ELF-1 (cell line): ENCODE data around the gene NYNRIN.

Experiments
- DNase-seq: peaks from one replicate; pipeline ENCODE4 v3.0.0-alpha.2; 2016; ENCODE audit warnings: low read depth, low spot score

The NYNRIN gene

DNA sequence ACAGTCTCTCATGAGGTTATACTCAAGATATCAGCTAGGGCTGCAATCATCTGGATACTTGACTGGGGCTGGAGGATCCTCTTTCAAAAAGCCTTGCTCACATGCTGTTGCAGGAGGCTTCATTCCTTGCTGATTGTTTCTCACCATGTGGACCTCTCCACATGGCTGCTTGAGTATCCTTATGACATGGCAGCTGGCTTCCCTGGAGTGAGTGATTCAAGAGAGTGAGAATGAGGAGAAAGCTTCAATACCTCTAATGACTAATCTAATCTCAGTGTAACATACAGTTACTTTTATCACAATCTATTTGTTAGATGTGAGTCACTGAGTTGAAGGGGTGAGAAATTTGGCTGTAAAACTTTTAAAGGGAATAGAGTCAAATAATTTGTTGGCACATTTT lies 58.2 kb downstream of the NYNRIN start:
- DNase-seq: no peak

DNA sequence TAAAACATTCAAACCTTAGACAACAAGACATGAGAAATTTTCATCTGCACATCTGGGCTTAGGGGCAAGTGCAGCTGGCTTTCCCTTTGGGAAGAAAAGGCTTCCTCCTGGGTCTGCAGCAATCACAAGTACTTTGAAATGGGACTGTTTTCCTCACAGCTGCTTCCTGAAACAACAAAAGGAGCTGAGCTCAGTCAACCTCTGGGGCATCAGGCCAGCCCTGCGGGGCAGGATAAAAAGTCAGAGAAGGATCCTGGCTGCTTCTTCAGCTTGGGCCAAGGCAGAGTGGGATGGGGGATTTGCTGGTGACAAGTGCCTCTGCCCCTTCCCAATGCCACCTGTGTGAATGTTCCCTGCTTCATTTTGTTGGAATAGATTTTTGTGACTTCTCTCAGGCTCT lies 59.9 kb downstream of the NYNRIN start:
- no peak for DNase-seq

DNA sequence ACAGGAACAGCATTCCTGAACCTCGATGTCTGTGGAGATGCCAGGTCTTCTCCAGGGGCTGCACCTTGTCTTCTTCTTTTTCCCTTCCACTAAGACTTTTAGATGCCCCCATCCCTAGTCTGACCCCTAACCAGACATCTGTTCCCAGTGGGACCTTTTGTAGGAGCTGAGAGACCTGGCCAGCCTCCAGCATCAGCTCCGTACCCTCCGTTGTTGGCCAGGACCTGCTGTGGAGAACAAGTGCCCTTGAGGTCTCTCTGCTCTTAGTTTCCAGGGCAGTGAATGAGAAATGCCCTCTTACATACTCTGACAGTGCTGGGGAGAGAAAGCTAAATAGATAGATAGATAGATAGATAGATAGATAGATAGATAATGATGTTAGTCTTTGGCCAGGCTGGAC lies 60.5 kb downstream of the NYNRIN start:
- no peak for DNase-seq

GRCh38 chr14:24461336-24461735 lies 62.5 kb downstream of the NYNRIN start:
- no peak for DNase-seq

DNA sequence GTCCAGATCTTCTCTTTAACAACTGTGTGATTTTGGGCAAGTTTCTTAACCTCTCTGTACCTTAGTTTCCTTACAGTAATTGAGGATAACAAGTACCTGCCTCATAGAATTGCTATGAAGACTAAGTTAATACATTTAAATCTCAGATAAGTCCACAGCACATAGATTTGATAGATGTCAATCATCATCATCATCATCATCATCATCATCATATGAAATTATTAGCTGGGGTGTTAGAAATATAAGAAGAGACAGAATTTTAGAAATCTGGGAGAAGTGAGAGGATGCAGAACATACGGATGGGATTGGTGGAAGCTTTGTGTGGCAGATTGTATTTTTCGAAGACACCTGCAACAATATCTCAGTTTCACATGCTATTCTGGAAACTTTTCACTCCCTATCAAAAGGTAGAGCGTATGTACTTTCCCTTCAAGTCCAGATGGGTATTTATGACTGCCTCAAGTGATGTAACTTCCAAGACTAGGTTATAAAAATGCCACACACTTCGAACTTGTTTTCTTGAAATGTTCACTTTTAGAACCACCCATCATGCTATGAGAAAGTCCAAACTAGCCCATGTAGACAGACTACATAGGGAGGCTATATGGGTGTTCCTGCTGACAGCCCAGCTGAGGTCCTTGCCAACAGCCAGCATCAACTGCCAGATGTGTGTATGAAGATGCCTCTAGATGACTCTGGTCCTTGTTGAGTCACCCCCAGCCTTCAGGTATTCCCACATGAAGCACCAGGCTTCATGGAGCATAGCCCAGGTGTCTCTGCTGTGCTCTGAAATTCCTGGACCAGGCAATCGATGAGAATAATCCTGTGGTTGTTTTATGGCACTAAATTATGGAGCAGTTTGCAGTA lies 64.4 kb downstream of the NYNRIN start:
- DNase-seq: no peak

DNA sequence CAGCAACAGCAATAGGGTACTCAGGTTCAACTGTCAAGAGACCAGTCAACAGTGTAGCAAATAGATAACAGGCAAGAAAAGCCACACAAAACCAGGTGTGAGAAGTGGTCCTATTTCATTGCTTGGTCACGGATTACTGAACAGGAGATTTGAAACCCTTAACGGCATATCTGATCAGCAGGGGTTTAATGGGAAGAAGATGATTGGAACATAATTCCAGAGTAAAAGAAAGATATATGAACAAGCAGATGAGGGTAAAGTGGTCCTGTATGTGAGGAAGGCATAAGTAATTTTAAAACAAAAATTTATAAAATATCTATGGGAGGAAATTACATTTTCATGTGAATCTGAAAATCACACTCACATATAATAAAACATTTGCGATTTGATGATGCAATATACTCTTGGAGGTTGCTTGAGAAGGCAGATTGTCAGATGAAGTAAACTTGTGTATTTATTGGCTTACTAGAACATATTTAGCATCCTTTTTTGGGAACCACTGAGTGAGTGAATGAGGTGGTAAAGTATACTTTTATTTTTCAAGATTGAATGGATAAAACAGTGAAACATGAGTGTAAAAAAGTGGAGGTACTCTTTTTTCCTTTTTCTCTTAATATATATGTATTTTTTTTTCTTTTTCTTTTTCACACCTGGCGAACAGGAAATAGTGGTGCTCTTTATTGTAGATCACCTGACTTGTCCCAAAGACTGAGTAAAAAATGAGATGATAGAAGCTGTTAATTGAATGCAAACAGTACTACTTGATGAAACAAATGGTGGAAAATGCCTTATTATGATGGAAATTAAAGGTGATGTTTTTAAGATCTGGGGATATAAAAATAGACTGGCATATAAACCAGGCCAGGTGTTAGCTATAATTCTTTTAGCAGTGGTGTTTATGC lies 65.3 kb downstream of the NYNRIN start:
- DNase-seq: no peak

DNA sequence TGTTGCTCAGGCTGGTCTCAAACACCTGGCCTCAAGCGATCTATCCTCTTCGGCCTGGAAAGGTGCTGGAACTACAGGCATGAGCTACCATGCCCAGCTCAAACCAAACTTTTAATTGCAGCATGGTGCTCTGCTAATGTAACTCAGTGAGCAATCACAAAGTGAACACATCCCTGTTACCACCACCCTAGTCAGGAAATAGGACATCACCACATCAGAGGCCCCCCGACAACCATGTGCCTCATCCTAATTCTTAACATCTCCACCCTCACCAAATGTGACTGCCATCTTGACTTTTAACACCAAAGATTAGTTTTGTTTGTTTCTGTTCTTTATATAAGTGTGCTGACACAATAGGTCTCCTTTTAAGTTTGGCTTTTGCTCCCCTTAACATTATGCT lies 66.6 kb downstream of the NYNRIN start:
- DNase-seq: no peak

GRCh38 chr14:24465805-24466204 lies 67.0 kb downstream of the NYNRIN start:
- no peak for DNase-seq
